Sigmoid colon (tissue), 4 donors: ENCODE data around the gene ARHGEF9.

ENCODE experiments used
- EP300 ChIP-seq, 4 donors: sonication (generic); formaldehyde crosslinking; IDR thresholded peaks; one replicate each; pipeline ENCODE4 v1.6.1; 2017; ENCODE audit warnings: antibody characterized with exemption in 4 of 4
- TF ChIP-seq, protein P1 (sequence below), 4 experiments: fragments of 450-650 bp in 3 of 4; fragments of 200-600 bp in 1 of 4; IDR thresholded peaks; one replicate each; pipeline ENCODE4 v1.5.1; 2016 to 2019; ENCODE audit warnings: antibody characterized with exemption in 4 of 4, mild to moderate bottlenecking in 3 of 4, moderate library complexity in 2 of 4

DNA sequence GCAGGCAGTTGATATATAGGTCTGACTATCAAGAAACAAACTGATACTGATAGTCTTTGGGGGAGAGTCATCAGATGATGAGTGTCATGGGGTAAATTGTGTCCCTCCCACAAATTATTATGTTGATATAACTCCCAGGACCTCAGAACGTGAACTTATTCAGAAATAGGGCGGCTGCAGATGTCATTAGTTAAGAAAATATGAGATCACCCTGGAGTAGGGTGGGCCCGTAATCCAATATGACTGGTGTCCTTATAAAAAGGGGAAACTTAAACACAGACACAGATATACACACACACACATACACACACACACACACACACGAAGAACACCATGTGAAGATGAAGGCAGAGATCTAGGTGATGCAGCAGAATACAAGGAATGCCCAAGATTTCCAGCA, 32.7 kb upstream of the ARHGEF9 start:
- TF ChIP-seq, protein P1, sequence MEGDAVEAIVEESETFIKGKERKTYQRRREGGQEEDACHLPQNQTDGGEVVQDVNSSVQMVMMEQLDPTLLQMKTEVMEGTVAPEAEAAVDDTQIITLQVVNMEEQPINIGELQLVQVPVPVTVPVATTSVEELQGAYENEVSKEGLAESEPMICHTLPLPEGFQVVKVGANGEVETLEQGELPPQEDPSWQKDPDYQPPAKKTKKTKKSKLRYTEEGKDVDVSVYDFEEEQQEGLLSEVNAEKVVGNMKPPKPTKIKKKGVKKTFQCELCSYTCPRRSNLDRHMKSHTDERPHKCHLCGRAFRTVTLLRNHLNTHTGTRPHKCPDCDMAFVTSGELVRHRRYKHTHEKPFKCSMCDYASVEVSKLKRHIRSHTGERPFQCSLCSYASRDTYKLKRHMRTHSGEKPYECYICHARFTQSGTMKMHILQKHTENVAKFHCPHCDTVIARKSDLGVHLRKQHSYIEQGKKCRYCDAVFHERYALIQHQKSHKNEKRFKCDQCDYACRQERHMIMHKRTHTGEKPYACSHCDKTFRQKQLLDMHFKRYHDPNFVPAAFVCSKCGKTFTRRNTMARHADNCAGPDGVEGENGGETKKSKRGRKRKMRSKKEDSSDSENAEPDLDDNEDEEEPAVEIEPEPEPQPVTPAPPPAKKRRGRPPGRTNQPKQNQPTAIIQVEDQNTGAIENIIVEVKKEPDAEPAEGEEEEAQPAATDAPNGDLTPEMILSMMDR (IDR thresholded peaks at IDR 0.05), result no peak
- no peak for TF ChIP-seq EP300 (IDR thresholded peaks at IDR 0.05)
